ENCODE results near the gene PTCD2.

Gene PTCD2

GRCh38 chr5:72347801-72348308 is 27.7 kb downstream of the PTCD2 start:
- no peak for DNase-seq (ENCODE audit: low spot score)

DNA sequence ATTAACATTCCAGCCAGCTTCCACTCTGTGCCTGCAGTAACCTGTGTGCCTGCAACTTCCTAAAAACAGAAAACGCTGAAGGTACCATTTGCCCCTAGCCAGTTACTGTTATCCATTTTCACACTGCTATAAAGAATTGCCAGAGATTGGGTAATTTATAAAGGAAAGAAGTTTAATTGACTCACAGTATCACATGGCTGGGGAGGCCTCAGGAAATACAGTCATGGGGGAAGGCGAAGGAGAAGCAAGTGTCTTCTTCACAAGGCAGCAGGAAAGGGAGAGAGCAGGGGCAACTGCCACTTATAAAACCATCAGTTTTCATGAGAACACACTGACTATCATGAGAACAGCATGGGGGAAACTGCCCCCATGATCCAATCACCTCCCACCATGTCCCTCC is 31.2 kb downstream of the PTCD2 start:
- no peak for DNase-seq (ENCODE audit: low spot score)

- no peak for DNase-seq (ENCODE audit: low spot score)
These were observed 32.4 kb downstream of the PTCD2 start for GRCh38 chr5:72352616-72353015.

DNA sequence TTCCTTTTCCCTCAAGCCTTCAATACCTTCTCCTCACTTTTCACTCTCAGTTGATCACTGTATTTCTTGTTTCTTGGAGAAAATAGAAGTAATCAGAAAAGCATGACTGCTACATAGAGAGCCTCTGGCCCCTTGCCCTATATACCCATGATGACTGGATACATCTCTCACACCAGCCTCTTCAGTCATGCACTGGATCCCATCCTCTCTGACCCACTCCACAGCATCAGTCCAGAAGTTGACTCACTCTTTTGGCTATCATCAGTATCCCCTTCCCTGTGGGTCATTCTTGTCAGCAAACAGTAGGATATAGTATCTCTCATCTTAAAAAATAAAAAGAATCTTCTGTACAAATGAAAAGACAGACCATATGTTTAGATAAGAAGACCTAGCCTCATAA is 32.9 kb downstream of the PTCD2 start:
- DNase-seq (ENCODE audit: low spot score) = no peak

DNA sequence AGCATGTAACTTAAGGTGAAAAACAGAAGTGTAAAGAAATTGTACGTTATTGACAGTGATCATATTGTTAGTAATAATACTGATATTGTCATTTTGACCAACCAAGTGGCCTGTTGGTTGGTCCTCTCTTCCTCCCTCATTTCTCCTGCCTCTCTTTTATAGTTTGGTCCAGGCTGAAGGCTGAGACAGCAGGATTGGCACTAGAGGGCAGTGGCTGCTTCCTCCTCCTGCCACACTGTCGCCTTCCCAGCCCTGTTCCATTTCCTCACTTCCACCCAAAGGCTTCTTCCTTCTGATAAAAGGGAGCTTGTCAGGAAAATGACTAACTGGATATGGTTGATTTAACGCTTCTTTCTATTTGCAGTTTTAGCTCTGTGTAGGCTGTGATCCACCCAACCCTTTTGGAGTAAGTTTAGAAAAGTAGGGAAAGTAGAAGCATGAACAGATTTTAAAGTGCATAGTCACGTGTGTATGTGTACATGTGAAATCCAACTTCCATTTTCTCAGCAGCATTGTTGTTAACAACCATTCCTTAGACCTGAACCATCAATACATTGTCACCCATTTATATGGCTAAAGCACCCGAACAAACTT is 35.6 kb downstream of the PTCD2 start:
- DNase-seq (ENCODE audit: low spot score) = peak; percentile 7

DNA sequence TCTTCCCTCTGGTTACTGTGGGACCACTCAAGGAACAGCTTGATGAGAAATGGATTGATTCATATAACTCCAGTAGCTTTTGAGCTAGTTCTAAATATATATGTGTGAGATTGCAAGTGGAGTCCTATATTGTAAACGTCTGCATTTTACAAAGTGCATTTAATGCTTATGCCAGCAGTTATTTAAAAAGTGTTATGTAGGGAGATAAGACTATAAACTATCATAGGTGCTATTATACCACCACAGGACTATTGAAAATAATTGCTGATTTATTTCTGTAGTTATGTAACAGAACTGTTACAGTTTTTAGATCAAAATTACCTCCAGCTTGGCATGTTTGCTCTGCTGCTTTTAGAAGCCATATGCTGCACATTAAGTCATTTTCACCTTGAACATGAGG is 36.2 kb downstream of the PTCD2 start:
- DNase-seq (ENCODE audit: low spot score) = no peak

DNA sequence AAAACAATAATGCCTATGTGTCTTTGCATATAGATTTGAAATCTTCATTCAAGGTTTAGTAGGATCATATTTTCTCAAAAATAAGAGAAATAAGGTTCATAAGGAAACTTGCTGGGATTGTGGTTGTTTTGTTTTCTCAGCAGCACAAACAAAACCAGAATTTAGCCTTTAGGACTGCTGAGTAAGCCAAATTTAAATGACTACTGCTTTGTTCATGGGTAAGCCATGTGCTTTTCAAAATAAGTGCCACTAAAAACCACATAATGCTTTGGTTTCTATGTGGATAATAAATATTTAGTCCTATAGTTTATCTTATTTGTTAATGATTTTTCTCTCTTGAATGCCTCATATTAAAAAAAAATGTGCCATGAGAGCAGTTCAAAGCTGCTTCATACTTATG is 38.8 kb downstream of the PTCD2 start:
- no peak for DNase-seq (ENCODE audit: low spot score)

DNA sequence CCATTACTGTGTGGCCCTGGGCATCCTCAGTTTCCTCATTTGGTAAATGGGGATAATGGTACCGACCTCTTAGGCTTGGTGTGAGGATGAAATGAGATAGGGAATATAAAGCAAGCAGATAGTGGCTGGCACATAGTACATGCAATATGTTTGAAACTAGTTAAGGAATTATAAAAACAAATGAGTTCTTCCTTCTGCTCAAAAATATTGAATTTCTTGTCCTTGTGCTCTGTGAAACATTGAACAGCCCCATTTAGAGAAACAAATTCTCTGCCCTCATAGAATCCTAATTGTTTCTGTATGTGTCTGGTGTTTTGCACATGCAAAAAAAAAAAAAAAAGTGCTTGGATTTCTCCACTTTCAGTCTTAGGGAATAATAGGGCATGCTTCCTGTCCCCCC is 39.7 kb downstream of the PTCD2 start:
- no peak for DNase-seq (ENCODE audit: low spot score)

DNA sequence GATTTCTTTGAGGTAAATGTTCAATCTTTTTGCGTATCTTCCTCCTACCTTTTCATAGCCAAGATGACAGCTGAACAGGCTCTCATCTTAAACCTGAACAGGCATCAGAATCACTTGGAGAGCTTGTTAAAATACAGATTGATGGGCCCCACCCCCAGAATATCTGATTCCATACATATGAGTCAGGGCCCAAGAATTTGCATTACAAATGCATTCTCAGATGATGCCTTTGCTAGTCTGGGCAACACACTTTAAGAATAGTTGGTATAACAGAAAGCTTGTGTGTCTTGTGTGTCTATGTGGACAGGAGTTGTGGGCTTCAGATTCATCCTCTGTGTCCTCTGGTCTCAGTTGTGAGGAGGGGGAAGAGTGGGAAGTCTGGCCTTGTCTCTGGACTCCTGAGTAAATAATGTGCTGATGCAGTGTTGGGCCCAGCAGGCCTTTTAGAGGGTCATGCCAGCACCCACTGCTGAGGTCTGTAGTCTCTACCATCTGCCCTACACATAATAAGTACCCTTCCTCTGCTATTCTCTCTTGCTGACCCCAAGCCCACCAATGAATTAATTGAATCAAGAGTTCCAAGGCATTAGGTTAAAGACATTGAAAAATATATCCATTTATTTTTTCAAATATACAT is 43.1 kb downstream of the PTCD2 start:
- DNase-seq (ENCODE audit: low spot score) = peak; percentile 11

DNA sequence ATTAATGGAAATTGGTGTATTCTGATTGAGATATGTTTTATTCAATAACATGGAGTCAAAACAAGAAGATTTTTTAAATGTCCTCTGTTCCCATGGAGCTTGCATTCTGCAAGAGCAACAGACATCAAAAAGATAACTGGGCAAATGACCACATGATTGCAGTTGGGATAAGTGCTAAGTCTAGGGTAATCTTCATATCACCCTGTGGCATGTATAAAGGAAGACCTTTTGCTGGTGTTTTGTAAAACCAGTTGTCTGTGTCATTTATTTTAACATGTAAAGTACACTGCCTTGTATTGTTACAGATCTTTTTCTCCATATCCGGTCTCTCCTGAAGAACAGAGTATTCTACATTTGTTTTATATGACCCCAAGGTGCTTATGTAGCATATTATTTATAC is 44.0 kb downstream of the PTCD2 start:
- DNase-seq (ENCODE audit: low spot score) = no peak

GRCh38 chr5:72364951-72365350 is 44.8 kb downstream of the PTCD2 start:
- DNase-seq (ENCODE audit: low spot score) = no peak

DNA sequence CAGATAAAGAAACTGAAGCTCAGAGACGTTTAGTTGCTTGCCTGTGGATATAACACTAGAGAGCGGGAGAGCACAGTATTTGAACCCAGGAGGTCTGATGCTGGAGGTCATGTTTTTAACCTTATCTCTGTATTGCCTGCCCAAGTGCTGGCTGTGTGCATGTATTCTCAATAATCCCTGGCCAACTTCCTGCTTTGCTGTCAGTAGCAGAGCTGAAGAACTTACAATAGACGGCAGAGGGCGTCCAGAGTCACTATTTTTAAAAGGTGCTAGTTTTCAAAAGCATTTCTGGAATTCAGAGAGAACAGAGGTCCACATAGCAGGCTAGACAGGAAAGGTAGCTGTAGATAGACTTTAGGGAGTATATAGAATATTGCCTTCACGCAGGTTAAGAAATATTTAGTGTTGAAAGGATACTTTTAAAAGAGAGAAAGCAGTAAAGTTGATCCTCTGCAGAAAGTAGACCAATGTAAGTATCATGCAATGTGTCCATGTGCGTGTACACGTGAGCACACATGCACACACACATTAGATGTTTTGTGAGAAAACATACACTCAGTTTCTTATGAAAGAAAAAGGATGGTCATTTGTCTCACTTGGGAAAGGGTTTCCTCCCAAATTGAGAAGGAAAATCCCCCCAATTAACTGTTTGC is 46.3 kb downstream of the PTCD2 start:
- DNase-seq (ENCODE audit: low spot score) = peak; percentile 66

DNA sequence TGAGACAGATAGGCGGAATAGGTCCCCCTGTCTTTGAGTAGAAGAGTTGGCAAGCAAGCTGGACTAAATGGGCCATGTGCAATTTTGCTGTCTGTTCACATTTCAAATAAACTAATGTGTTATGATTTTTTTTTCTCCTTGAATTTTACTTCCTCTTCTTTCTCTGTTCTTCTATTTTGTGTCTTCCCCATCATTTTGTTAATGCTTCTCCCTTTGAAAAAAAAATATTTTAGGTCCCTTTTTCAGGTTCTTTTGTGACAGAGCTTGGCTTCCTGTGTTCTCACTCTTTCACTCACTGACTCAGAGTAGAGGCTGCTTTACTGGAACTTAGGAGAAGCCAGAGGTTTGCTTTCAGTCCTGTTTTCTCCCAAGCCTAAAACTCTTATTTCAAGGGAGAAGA is 48.1 kb downstream of the PTCD2 start:
- no peak for DNase-seq (ENCODE audit: low spot score)

GRCh38 chr5:72369301-72369700 is 49.1 kb downstream of the PTCD2 start:
- no peak for DNase-seq (ENCODE audit: low spot score)

- DNase-seq (ENCODE audit: low spot score) = no peak
These were observed 49.5 kb downstream of the PTCD2 start for GRCh38 chr5:72369711-72370110.

- no peak for DNase-seq (ENCODE audit: low spot score)
These were observed 52.2 kb downstream of the PTCD2 start for GRCh38 chr5:72372331-72372730.

DNA sequence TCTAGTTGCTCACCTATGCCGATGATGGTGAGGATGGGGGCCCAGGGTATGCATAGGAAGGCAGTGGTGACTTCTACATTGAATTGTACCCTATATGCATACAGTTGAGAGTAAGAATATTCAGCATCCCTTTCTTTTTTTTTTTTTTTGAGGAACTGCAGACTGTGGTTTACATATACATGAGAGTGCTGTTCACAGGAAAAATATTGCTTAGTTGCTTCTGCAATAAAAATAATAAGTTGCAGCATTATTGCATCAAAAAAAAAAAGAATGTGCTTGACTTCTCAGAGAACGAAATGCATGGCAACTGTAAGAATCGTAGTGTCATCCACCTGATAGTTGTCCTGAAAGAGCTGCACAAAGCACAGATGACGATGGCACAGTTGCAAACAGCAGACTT is 52.8 kb downstream of the PTCD2 start:
- DNase-seq (ENCODE audit: low spot score) = no peak

DNA sequence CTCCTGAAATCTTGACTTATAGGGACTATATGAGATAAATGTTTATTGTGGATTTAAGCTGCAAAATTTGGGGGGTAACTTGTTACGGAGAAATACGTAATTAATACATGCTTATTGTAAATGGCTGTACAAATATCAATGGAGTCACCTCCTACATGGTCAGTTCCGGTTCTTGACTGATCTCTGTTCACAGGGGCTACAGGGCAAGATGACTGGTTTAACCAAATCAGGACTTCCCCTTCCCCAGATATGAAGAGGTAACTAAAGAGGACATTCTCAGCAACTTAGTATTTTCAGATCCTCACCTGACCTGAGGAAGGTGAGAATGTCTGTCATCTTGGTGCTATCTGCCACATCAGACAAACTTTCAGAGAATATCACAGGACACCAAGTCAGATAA is 54.7 kb downstream of the PTCD2 start:
- DNase-seq (ENCODE audit: low spot score) = no peak

GRCh38 chr5:72376381-72376780 is 56.2 kb downstream of the PTCD2 start:
- DNase-seq (ENCODE audit: low spot score) = no peak

GRCh38 chr5:72377910-72378638 is 57.9 kb downstream of the PTCD2 start:
- DNase-seq (ENCODE audit: low spot score) = no peak

GRCh38 chr5:72378639-72379289 is 58.6 kb downstream of the PTCD2 start:
- DNase-seq (ENCODE audit: low spot score) = peak; percentile 5

GRCh38 chr5:72379936-72380335 is 59.8 kb downstream of the PTCD2 start:
- DNase-seq (ENCODE audit: low spot score) = no peak

Measured in SW480 (cell line).